NCI-H510A treated with DMSO at 0.1 percent for 48 hours (cell line): ENCODE data around the gene DOHH.

ENCODE experiments used
- DNase-seq: peaks from one replicate; lab custom pipeline; 2025; lab: John Stamatoyannopoulos, UW

The DOHH gene

GRCh38 chr19:3503036-3503572, 2.6 kb upstream of the DOHH start:
- no peak for DNase-seq

DNA sequence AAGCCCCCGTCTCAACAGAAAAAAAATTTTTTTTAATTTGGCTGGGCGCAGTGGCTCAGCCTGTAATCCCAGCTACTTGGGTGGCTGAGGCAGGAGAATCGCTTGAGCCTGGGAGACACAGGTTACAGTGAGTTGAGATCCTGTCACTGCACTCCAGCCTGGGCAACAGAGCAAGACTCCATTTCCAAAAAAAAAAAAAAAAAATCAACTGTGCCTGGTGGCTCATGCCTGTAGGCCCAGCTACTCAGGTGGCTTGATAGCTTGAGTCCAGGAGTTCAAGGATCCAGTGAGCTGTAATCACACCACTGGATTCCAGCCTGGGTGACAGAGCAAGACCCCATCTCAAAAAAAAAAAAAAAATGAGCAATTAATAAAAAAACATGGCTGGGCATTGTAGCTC, 1.3 kb upstream of the DOHH start:
- DNase-seq: no peak

DNA sequence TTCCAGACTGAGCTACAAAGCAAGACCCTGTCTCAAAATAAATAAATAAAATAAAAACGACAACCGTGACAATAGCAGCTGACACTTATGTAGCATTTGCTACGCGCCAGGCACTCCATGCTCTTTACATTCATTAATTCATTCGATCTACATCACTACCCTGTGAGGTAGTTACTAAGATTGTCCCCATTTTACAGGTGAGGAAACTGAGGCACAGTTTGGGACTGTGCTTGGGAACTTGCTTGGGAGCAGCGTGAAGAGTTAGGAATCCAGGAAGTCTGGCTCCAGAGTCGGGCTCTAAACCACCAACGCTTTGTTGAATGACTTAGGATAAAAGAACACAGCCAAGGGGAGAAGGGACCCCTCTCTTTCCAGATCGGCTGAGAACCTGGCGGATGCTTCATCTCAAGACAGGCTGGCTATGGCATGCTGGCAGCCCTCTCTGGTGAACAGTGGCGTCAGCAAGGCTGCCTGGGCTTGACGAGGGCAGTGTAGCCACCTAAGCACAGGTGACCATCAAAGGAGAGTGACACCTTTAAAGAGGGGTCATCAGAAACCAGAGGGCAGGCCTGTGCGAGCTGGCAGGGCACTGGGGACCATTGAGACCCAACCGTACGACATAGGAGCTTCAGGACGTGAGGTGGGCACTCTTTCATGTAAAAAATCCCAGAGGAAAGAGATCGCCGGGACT, 591 bp downstream of the DOHH start:
- DNase-seq: no peak

GRCh38 chr19:3497757-3498520, 2.5 kb downstream of the DOHH start:
- no peak for DNase-seq

DNA sequence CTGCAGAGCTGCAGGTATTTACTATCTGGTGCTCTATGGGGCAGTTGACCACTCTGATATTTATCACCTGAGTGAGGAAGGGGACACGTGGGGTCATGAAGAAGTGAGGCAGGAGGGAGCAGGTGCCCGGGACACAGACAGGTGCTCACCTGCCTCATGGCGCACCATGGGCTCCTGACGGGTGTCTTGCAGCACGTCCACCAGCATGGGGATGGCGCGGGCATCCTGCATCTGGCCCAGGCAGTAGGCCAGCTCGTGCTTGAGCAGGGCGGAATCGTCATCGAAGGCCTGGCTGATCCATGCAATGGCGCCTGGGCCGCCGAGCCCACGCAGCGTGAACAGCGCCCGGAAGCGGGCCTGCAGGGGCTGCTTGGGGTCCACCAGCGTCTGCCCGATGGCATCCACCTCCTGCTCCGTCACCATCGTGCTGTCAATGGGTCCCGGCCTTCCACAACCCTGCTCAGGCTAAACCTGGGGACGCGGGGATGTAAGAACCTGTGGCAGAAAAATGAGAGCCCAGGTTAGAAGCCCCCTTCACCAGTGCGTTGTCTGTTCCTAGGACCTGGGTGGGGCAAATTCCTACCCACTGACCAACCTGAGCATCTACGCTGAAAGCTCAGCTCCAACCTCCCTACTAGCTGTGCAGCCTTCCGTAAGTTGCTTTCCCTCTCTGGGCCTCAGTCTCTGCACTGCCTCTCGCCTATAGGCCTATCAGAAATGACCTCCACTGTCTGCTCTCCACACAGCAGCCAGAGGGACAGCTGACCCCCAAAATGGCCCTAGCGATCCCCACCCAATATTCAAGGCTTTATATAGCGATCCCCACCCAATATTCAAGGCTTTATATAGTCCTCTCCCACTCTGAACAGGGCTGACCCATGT, 3.8 kb downstream of the DOHH start:
- no peak for DNase-seq

DNA sequence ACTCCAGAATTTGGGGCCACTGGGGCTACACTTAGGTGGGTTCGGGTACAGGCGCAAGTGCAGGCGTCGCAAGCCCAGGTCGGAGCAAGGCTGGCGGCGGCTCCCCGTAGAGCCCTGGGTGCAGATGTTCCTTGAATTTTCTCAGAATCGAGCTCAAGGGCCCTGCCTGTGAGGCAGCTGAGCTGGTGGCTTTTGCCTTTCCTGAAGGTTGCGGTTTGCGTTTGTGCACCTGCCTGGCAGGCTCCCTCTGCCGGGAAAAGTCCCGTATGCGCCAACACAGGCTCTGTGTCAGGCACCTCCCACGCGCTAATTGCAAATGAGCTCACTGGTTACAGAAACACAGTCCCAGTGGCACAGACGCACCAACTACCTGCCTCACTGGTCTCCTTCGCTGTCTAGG, 5.9 kb downstream of the DOHH start:
- no peak for DNase-seq

DNA sequence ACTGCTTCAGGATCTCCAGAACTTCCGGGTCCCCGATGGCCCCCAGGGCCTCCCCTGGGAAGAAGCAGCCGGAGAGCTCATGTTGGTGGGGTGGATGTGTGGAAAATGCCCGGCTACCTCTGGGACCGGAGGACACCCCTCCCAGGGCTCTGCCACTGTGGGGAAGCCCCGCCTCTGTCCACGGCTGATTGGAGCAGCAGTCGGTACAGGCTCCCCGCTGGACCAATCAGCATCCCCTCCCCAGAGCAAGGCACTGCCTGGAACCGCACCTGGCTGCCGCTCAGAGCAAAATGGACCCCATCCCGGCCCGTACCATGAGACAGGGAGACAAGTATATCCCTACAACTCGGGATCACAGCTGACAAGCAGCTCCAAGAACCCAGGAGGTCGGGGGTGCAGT, 6.4 kb downstream of the DOHH start:
- no peak for DNase-seq

- no peak for DNase-seq
These were observed 6.8 kb downstream of the DOHH start for GRCh38 chr19:3493651-3494050.

DNA sequence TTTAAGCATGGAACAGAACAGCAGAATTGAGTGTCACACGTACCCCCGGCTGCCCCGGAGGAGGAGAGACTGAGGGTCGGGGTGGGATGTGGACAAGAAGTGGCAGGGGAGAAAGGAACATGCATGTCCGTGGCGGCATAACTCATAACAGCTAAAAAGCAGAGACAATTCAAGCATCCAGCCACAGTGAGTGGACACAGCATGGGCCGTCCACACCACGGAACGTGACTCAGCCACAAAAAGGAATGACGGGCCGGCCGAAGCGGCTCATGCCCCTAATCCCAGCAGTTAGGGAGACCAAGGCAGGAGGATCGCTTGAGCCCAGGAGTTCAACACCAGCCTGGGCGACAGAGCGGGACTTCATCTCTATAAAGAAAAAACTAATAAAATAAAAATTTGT, 7.6 kb downstream of the DOHH start:
- no peak for DNase-seq

GRCh38 chr19:3492131-3492839, 8.2 kb downstream of the DOHH start:
- no peak for DNase-seq

- DNase-seq: no peak
These were observed 8.9 kb downstream of the DOHH start for GRCh38 chr19:3491396-3492119.

- DNase-seq: no peak
These were observed 17.2 kb downstream of the DOHH start, which contains the start of gene SMIM44 for GRCh38 chr19:3483226-3483628. TSS of gene SMIM44 (minus strand) at chr19:3483441. CDS start at chr19:3483403, 38 bp downstream.

- no peak for DNase-seq
These were observed 17.8 kb downstream of the DOHH start for GRCh38 chr19:3482507-3483225.

- no peak for DNase-seq
These were observed 19.0 kb downstream of the DOHH start for GRCh38 chr19:3481241-3482090.

DNA sequence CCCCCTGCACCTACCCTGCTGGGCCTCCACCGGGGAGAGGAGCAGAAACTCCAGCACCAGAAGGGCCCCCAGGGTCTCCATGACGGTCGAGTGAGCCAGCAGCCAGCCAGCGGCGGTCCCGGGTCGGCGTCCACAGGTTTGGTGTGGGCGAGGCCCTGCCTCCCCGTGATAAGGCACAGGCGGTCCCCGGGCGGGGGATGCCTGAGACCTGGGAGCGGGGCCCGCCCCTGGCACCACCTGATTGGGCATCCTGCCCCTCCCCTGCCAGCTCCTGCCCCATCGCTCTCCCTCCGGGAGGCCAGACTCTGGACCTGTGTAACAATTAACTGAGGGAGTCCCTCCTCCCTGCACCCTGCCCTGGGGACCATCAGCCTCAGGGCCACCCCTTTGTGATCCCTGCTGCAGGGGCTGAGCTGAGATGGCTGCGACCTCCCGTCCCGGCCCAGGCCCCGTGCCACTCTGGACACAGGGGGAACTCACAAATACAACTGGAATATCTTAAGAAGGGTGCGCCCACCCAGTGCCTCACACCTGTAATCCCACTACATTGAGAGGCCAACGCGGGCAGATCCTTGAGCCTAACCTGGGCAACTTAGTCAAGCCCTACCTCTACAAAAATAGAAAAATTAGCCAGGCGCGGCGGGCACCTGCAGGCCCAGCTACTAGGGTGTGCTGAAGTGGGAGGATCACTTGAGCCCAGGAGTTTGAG, 19.9 kb downstream of the DOHH start, which contains the start of gene SMIM24:
TSS of gene SMIM24 (minus strand) at position 143 of the 709 bp plus-strand sequence. CDS start at position 81, 62 bp downstream.
- DNase-seq: no peak

DNA sequence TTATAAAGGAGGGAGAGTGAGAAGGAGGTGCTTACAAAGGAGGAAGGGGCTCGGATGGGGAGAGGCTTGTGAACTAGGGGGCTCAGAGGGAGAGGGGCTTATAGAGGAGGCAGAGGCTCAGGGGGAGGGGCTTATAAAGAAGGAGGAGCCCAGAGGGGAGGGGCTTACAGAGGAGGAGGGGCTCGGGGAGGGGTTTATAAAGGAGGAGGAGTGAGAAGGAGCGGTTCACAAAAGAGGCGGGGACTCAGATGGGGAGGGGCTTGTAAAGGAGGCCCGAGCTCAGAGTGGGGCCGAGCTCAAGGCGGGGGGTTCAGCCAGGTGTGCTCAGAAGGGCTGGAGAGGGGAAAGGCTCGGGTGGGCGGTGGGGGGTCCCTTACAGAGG, 20.6 kb downstream of the DOHH start:
- DNase-seq: no peak

- DNase-seq: no peak
These were observed 21.2 kb downstream of the DOHH start for GRCh38 chr19:3479177-3479833.
